Stimulated activated CD4-positive, alpha-beta T cell treated with anti-CD3 and anti-CD28 coated beads, Interleukin-12 subunit alpha, Interleukin-12 subunit beta, amount 100 ng/mL, for 48 hours (primary cell): ENCODE data around the gene STAC3.
"Not testable (repeated sequence)": the region's sequence is repeated elsewhere in the genome, so short reads cannot be mapped to it uniquely, and the experiment has no call there.

Experiments
- DNase-seq, 3 donors: peaks; one replicate each; pipeline ENCODE4 v3.0.0-alpha.2; 2020; ENCODE audit warnings: low read depth in 2 of 3, low spot score in 1 of 3

The STAC3 gene

DNA sequence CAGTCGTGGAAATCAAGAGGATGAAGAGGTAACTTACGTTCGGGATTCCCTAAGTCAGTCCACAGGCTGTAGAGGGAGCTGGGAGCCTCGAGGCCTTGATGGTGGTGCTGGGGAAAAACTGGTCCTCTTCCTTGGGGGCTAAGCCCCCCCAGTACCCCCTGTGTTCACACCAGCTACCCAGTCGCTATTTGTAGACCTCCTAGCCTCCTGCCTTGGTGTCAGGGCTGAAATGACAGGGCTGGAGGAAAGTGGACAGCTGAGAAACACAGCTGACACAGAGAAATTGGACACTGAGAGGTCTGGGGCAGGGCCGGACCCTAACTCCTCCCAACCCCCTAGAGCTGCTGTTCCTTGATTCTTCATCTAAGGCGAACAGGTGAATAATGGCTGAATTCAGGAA lies at the start of gene STAC3:
TSS of gene STAC3 (minus strand) at position 232 of the 400 bp plus-strand sequence. CDS start 1,551 bp downstream, outside the sequence.
- DNase-seq = no peak

DNA sequence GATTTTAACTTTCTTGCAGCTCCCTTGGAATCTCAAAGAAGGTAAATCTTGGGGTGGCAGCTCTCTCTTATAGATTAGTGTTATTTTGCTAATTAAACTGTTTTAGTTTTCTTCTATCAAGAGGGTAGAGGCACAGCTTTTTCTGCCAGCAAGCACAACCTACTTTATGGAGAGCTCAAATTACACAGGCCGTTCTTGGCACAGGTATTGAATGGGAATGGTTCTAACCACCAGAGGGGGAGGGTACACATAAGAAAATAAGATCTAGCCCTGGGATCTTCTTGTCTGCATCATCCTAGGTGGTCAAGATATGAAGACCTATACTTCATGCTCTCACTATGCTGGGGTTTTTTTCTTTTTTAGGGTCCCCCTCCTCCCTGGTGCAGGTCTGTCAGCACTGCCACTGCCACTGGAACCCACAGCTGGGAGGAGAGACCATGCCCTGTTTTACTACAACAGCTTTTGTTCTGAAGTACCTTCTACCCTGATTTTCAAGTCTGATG lies 48.6 kb upstream of the STAC3 start:
- no peak for DNase-seq

DNA sequence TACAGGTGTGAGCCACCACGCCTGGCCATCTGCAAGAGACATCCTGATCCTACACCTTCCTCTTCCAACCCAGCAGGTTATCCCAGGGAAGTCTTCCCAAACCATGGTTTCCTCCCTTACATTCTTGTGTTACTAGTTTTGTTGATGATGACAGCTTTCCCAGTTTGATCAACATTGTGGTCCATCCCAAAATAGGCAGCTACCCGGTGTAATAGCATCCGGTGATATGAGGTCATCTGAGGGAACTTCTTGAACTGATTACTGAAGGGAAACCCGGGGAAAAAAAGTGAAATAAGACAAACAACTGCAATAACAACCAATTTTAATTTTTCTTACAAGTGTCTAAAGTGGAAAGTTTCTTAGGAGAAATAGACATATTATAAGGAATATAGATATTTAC lies 45.3 kb upstream of the STAC3 start:
- DNase-seq = no peak

DNA sequence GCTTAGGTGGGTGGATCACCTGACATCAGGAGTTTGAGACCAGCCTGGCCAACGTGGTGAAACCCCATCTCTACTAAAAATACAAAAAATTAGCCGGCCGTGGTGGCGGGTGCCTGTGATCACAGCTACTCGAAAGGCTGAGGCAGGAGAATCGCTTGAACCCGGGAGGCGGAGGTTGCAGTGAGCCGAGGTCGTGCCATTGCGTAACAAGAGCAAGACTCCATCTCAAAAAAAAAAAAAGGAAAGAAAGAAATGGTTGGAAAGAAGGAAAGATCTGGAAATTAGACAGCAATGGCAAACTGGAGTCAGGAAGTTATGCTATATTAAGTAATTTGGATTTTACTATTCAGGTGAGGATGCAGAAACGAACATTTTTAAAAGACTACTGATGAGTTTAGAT lies 31.1 kb upstream of the STAC3 start:
- DNase-seq = not testable (repeated sequence)

DNA sequence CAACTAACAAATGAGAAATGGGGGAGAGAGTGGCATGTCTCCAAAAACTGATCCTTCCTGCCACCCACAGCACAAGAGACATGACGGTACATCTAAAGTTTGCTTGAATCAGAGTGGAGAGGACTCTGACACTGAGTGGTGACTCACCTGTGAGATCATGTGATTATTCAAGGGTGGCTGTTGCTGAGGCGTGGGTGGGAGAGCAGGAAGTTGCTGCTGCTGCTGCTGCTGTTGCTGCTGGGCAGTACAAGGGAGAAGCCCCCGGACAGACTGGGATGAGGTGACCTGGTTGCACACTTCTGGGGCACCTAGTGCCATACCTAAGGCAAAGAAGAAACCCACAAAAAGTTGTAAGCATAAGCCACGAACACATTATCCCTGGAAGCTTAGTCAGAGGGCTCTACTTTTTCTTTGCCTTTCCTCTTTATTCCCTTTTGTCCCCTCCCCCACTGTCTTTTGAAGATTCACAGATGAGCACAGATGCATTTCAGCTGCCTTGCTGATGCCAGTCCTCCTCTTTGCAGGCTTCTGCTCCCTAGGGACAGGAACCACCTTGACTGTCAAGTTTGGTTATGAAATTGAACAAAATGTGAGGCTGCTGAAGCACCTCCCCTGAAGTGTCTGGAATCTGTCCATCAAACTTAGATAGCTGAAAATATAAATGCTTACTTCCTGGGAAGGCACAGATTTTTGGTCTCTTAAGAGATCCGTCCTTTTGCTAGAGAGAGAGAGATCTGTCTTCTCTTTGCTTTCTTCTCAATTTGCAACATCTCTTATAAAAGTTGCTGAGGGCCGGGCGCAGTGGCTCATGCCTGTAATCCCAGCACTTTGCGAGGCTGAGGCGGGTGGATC lies 29.4 kb upstream of the STAC3 start:
- DNase-seq = peak; percentile 49 to 73 (median 70)

DNA sequence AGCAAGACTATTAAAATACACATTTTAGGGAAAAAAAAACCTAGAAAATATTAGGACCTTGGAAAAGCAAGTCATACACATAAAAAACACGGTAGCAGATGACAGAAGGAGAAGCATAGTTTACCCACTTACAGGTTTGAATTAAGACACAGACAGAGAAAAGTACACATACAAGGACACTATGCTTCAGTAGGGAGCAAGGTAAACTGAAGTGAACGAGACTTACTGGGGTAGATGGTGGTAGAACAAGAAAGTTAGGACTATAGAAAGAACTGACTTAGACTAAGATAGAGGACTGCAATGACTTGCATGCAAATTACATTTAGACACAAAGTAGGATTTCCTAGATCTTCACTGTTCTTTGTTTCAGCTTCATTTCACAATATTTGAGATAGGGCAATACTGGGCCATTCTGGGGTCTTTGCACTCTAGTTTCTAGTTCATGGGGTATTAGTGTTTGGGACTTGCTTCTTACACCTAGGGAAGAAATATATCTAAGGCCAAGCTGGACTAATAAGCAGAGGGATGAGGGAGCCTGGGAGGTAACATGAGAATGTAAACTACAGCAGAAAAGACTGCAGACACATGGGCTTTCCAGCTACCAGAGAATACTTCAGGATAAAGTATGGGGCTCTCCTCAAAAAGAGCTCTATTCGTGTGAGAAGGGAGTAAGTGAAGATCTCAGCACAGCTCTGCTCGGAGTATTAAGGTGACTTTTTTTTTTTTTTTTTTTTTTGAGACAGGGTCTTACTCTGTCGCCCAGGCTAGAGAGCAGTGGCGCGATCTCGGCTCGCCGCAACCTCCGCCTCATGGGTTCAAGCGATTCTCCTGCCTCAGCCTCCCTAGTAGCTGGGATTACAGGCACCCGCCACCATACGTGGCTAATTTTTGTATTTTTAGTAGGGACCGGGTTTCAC lies 27.7 kb upstream of the STAC3 start:
- DNase-seq = no peak

DNA sequence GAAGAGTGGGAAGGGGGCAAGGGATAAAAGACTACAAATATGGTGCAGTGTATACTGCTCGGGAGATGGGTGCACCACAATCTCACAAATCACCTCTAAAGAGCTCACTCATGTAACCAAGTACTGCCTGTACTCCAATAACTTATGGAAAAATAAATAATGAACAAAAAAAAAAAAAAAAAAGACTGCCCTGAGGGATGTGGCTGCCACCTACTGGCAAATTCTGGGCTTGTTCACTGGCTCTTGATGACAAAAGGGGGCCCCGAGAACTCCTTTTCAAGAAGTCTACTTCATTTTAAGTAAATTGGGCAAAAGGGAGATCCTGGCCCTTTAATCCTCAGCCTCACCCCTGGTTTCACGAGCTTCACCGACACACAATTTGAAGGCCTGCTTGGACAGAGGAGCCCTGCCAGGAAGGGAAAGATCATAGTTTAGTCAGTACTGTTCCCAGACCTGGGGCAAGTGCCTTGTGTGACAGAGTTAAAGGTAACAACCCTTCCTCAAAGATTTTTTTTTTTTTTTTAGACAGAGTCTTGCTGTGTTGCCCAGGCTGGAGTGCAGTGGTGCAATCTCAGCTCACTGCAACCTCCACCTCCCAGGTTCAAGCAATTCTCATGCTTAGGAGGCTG lies 26.1 kb upstream of the STAC3 start:
- DNase-seq = no peak

DNA sequence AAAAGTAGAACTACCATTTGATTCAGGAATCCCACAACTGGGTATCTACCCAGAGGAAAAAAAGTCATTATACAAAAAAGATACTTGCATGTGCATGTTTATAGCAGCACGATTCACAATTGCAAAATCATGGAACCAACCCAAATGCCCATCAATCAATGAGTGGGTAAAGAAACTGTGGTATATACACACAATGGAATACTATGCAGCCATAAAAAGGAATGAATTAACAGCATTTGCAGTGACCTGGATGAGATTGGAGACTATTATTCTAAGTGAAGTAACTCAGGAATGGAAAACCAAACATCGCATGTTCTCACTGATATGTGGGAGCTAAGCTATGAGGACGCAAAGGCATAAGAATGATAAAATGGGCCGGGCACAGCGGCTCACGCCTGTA lies 25.2 kb upstream of the STAC3 start:
- not testable (repeated sequence) for DNase-seq

DNA sequence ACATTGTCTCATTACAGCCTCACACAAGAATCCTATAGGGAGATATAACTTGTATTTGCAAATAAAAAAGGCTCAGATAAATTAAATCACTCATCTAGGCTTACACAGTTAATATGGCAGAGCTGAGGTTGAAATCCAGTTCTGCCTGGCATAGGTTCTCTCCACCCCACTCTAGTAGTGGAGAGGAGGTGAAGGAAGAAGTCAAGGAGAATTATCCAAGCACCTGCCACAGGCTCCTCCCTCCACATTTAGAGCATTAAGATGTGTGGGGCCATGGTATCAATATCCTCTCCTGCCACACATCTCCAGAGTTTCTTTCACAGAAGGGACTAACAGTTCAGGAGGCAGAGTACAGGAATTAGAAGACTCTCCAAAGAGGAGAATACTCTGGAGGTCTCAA lies 22.5 kb upstream of the STAC3 start:
- no peak for DNase-seq

DNA sequence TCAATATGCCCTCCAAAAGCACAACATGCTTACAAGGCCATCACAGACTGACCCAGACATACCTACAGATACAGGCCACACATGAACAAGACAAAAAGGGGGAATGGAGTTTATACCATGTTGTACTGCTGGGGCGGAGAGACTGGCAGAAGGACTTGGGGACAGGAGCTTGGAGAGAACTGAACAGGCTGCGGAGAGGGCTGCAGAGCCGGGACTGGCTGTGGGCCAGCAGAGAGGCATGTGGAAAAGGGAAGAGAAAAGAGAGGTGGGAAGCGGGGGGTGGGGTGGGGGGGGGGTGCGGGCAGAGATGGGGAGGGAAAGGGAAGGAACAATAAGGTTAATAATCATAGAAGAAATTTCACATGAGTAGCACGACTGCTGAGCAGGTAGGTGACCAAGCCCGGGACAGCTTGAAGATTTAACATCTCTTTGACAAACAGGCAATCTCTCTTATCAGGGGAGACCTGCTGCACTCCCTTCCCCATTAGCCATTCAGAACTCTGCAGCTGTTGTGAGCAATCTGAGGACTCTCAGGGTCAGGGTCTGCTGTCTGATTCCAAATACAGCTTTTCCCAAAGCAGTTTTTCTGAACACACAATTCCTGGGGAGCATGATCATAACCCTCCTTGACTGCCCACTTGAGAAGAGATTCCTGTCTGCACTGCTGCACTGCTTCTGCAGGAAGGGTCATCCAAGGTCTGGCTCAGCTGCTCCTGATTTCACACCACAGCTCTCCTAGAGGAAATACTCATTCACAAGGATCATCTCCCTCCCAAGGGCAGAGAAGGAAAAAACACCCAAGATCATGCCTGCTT lies 21.6 kb upstream of the STAC3 start:
- DNase-seq = no peak

DNA sequence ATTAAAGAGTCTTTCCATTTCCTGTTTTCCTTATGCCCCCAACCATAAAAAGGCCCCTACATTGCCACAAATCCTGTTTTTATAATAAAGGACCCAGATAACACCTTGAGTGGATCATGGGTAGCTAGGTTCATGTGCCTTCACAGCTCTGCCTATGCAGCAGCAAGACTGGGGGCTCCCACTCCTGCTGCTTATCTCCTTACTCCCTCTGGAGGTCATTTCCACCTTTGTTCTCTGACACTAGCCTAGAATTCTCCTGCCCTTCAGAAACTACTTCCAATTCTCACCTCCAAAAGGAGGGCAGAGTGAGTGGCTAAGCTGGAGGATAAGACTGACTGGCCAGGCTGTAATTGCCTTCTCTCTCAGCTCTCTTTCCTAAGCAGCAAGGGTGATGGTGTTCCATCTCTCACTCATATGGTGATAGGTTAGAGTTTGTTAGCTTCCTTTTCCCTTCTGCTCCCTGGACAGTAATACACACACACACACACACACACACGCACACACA lies 20.0 kb upstream of the STAC3 start:
- DNase-seq = no peak

DNA sequence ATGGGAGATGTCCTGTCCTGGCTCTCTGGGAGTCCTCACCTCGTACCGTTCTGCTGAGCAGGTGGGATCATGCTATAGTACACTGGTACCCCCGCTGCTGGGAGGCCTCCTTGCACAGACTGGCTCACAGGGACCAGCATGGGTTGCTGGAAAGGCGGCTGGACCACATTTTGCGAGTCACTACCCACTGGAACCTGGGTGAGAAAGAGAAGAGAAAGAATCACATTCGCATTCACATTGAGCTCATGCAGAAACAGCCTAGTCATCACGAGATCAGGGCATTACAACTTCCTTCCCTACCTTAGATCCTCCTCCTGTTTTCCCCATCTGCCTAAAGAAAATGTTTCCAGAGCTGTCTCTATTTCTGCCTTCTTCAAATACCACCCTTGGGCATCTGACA lies 17.3 kb upstream of the STAC3 start:
- DNase-seq = peak; percentile 23 to 38 (median 23)

DNA sequence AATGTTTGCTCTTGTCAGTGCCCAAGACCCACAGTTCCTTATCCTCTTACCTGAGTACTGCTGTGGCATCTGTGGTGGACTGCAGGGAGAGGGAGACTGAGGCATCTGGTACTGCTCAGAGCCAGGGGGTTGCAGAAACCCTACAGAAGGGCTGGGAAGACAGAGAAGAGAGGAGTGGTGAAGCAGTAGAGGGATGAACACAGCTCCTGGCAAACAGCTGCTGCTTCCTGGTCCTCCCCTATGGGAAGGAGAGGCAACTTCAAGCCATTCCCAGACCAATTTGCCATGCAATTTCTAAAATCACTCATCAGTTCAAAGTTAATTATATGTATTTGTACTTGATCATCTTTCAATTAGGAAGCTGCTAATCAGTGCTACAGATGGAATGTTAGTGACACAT lies 15.7 kb upstream of the STAC3 start:
- DNase-seq = no peak

DNA sequence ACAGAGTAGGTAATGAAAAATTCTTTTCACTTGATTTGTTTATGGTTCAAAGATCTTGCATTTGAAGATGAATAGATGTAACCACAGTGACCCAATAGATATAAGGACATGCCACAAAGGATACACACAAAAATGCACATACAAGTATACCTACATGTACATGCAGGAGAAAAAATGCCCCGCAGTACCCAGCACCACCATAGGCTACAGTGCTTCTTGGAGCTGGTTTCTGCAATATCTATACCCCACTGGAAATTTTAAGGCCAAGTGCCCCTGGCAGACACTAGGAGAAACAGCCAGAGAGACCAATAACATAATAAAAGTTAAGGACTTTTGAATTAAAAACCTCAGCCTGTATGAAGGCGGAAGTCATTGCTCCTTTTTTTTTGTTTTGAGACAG lies 12.1 kb upstream of the STAC3 start:
- no peak for DNase-seq

DNA sequence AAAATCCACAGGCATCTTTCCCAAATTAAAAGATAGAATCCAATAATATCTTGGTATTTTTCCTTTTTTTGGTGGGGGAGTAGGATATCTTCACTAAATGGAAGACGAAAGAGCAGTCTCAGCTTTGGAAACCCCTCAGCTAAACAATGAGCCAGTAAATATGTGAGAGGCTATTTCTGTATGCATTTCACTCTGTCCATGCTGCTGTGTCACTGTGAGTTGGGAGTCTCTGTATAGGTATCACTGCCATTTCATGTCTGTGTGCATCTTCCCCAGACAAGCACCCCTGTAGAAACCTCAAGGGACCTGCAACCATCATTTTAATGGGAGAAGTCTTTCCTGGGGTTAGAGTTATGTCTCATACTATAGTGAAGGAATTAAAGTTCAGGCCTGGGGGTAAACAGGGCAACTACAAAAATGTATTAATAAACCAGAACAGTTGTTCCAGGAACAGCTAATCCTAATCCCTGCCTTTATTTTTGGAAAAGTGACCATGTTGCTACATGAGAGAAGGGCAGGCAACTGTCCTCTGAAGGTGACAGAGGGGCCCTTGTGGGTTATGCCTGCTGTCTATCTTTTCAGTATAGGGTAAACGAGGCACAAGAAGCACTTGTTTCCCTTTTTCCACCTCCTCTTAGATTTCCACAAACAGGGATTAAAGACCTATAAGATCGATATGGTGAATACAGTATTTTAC lies 11.3 kb upstream of the STAC3 start:
- no peak for DNase-seq

DNA sequence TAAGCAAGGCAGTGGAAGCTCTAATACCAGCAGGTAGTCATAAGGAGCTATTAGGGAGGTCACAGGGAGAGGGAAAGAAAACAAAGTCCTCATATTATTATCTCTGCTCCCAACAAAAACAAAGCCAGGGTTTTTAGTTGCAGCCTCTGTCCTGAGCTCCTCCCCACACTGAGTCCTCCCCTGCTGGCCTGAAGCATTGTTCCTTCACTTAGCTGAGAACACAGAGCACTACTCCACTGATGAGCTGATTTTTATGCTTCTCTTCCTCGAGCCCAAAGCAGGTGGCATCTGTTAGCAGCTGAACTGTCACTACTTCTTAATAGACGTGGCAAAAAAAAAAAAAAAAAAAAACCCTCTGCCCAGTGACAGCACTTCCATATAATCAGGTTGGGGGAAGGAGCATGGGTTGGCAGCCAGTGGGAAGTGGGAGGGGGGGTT lies 10.5 kb upstream of the STAC3 start:
- no peak for DNase-seq

DNA sequence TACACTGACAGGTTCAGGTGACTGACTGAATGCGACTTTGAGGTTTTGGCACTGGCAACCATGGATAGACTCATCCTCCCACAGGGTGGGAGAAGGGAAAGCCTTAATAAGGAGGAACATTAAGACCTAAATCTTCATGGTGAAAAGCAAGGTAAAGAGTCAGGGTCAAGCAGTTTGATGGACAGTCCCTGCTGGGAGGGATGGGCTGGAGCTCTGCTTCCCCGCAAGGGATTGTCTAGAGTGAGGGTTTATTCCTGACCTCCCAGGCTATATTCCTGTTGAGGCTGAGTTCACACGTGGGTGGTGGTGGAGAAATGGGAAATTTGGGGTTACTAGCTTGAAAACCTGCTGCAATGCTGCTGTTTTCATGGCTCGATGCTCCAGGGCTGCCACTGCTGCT lies 9.4 kb upstream of the STAC3 start:
- no peak for DNase-seq

DNA sequence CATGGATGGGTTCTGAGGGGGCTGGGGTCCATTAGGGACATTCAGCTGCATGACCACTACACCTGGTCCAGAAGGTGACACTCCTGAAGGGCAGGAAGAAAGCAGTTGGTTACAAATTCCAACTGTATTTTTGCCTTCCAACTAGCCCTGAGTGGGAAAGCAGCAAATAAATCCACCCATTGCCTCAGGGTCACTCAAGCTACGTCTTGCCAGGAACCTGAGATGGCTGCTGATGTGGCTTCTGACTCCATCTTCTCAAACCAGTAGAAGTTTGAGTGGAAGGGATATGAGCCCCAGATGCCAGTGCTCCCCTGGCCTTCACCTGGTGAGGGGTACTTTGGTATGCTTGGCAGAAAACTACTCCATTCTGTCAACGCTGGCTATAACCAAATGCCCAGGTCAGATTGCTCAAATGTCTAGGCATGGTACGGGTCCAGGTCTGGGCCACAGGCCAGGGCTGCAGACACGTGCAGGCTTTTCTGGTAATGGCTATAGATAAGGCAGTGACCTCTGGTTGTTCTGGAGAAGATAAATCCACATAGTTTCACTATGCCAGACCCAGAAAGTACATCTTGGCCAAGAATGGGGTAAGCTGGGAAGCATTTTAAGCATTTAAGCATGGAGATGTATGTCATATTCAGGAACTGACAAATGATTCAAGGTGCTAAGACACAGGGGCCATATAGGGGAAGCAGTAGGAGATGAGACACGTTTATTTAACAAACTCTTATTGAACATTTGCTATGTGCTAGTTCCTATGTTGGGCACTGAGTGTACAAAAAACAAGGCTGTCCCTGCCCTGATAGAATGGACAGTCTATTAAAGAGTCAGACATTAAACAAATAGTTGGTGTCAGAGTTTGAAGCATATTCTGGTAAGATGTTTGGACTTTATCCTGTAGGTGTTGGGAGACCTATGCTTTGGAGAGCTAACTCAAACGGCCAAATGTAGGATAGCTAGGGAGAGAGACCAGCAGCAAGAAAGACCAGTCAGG lies 8.3 kb upstream of the STAC3 start:
- DNase-seq = no peak

DNA sequence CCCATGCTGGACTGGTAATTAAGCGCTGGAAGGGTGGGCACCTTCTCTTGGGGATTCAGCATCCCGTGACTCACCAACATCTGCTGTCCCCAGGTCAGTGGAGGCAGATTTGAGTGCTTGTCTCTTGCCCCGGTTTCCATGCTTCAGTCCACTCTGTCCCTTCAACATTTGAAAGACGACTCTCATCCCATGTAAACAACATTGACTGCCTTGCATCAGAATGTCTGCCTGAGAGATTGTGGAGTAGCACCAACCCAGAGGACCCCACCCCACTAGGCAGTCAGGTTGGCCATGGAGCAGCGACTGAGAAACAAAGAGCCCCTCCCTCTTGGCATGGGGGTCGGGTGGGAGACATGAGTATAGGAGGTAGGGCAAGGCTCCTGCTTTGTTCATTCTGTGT lies 4.9 kb upstream of the STAC3 start:
- no peak for DNase-seq
